DOHH2 (cell line): ENCODE data around the gene C2CD4D.

Experiments
- EZH2phosphoT487 ChIP-seq: fragments of 200-600 bp; sonication (generic); IDR thresholded peaks from 2 replicates; pipeline ENCODE4 v1.6.1; 2017; ENCODE audit warnings: borderline replicate concordance, mild to moderate bottlenecking, antibody characterized with exemption, low read length, moderate library complexity, mixed read lengths
- TF ChIP-seq, protein P1 (sequence below): fragments of 200-600 bp; sonication (generic); IDR thresholded peaks from one replicate; pipeline ENCODE4 v1.5.1; 2014; ENCODE audit warnings: antibody characterized with exemption, mild to moderate bottlenecking, low read depth, low read length; ENCODE audit not compliant: poor library complexity, severe bottlenecking

DNA sequence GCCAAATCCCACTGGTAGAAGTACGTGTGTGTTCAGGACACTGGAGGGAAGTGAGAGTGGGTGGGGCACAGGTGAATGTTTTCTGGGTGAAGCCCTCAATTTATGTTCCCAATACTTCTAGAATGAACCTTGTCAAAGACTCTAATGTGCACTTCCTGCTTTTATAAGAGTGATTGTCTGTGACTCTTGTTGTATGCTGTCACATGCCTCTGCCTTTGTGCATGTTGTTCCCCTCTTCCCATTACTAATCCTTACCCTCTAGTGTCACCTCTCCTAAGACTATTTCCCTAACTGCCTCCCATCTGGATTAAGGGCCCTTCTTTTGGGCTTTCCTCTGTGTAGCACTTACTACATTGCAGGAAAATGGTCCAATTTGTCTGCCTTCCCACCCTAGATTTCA, 31.9 kb downstream of the C2CD4D start:
- TF ChIP-seq, protein P1, sequence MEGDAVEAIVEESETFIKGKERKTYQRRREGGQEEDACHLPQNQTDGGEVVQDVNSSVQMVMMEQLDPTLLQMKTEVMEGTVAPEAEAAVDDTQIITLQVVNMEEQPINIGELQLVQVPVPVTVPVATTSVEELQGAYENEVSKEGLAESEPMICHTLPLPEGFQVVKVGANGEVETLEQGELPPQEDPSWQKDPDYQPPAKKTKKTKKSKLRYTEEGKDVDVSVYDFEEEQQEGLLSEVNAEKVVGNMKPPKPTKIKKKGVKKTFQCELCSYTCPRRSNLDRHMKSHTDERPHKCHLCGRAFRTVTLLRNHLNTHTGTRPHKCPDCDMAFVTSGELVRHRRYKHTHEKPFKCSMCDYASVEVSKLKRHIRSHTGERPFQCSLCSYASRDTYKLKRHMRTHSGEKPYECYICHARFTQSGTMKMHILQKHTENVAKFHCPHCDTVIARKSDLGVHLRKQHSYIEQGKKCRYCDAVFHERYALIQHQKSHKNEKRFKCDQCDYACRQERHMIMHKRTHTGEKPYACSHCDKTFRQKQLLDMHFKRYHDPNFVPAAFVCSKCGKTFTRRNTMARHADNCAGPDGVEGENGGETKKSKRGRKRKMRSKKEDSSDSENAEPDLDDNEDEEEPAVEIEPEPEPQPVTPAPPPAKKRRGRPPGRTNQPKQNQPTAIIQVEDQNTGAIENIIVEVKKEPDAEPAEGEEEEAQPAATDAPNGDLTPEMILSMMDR: no peak
- TF ChIP-seq EZH2phosphoT487: no peak
